HepG2 (cell line): ENCODE data around the gene ALPL. TPM values are rescaled to one million over a fixed set of nuclear protein-coding genes. Genes with fewer than 3 reads are reported as not detected.
A peak's percentile ranks its signal among the peaks of the same experiment; 100 is the strongest.

Experiments
- ATAC-seq: fragments of 200-7000 bp; cut with Tn5 transposase; 3 replicates; pipeline ENCODE4 v1.9.1; 2020; ENCODE audit warnings: mild to moderate bottlenecking, moderate library complexity
- BruUV-seq: library from RNA; stranded (reverse); fragments of 400-500 nt; replicated peaks from 2 replicates; lab custom pipeline; 2021; lab: Mats Ljungman, UMichigan
- CTCF ChIA-PET: fragments of 300-600 bp; formaldehyde crosslinking; extraction: SDS; loops from one replicate; lab custom pipeline; 2021; ENCODE audit warnings: low total read pairs, inconsistent platforms, low intra/inter-chr PET ratio; lab: Yijun Ruan, JAX
- POLR2A ChIA-PET: fragments of 350-600 bp; sonication (Branson Sonifier 250); formaldehyde crosslinking; loops from one replicate; lab custom pipeline; 2020; ENCODE audit warnings: antibody characterized with exemption, inconsistent platforms; lab: Yijun Ruan, JAX
- DNase-seq: peaks from one replicate; pipeline ENCODE4 v3.0.0-alpha.2; 2015; ENCODE audit warnings: low spot score
- FAIRE-seq: peaks from 3 replicates; lab custom pipeline; 2011; peaks lifted over from hg19 to GRCh38; lab: Jason Lieb, UNC
- H2AFZ ChIP-seq: one replicate; pipeline ENCODE4 v1.6.1; 2011; ENCODE audit warnings: low read length, inconsistent platforms
- H3K27ac ChIP-seq: fragments of 300-600 bp; 3 replicates; pipeline ENCODE4 v1.8.0; 2011; ENCODE audit warnings: mixed run types, mild to moderate bottlenecking, mixed read lengths, low read length, inconsistent platforms; ENCODE audit not compliant: insufficient read depth; ENCODE audit errors: extremely low read length
- H3K27me3 ChIP-seq, 2 experiments: fragments of 200-600 bp in 1 of 2; 2 replicates in 1 of 2; 3 replicates in 1 of 2; pipeline versions ENCODE4 v1.6.0 to v1.8.0; 2011; ENCODE audit warnings: low read length in 2 of 2, mild to moderate bottlenecking in 2 of 2, moderate library complexity in 2 of 2, inconsistent platforms in 1 of 2; ENCODE audit not compliant: insufficient read depth in 2 of 2, control insufficient read depth in 1 of 2
- H3K36me3 ChIP-seq, 2 experiments: fragments of 200-600 bp in 1 of 2; replicated peaks in 1 of 2; 2 replicates in 1 of 2; 3 replicates in 1 of 2; pipeline versions ENCODE4 v1.5.1 to v1.8.0; 2011; ENCODE audit warnings: low read length in 2 of 2, inconsistent platforms in 1 of 2; ENCODE audit not compliant: insufficient read depth in 2 of 2, control insufficient read depth in 1 of 2
- H3K4me1 ChIP-seq: 2 replicates; pipeline ENCODE4 v1.5.1; 2012; ENCODE audit warnings: low read length, inconsistent platforms; ENCODE audit not compliant: insufficient read depth
- H3K4me2 ChIP-seq: 2 replicates; pipeline ENCODE4 v1.6.0; 2011; ENCODE audit warnings: low read depth, low read length, inconsistent platforms
- H3K4me3 ChIP-seq, 3 experiments: fragments of 200-600 bp in 1 of 3; sonication (generic), shearing (Covaris generic) in 1 of 3; replicated peaks in 1 of 3; 2 replicates each; pipeline ENCODE4 v1.5.1; 2011 to 2016; ENCODE audit warnings: low read length in 3 of 3, inconsistent platforms in 2 of 3, low read depth in 2 of 3, mild to moderate bottlenecking in 2 of 3, control low read depth in 1 of 3, mixed read lengths in 1 of 3; ENCODE audit not compliant: insufficient read depth in 1 of 3
- H3K79me2 ChIP-seq: one replicate; pipeline ENCODE4 v1.6.1; 2011; ENCODE audit warnings: low read length, inconsistent platforms; ENCODE audit not compliant: insufficient read depth
- H3K9ac ChIP-seq: 2 replicates; pipeline ENCODE4 v1.6.0; 2011; ENCODE audit warnings: mild to moderate bottlenecking, low read depth, low read length, inconsistent platforms; ENCODE audit not compliant: insufficient read depth
- H3K9me3 ChIP-seq: 2 replicates; pipeline ENCODE4 v1.5.1; 2012; ENCODE audit warnings: mild to moderate bottlenecking, low read length
- H4K20me1 ChIP-seq: 2 replicates; pipeline ENCODE4 v1.6.0; 2011; ENCODE audit warnings: inconsistent platforms, mild to moderate bottlenecking, low read length, moderate library complexity; ENCODE audit not compliant: insufficient read depth
- ATF5 ChIP-seq: sonication (generic); formaldehyde crosslinking; IDR thresholded peaks from 2 replicates; pipeline ENCODE4 v1.4.0; 2020; ENCODE audit warnings: mild to moderate bottlenecking, low read depth, missing genetic modification reagents
- GLI4 ChIP-seq: sonication (generic); formaldehyde crosslinking; IDR thresholded peaks from 2 replicates; pipeline ENCODE4 v1.5.1; 2020; ENCODE audit warnings: missing genetic modification reagents, mild to moderate bottlenecking, moderate library complexity, borderline replicate concordance
- KLF9 ChIP-seq: IDR thresholded peaks from 2 replicates; pipeline ENCODE4 v1.6.1; 2016; ENCODE audit warnings: low read depth
- NR3C1 ChIP-seq: sonication (generic); formaldehyde crosslinking; IDR thresholded peaks from 2 replicates; pipeline ENCODE4 v1.4.0; 2020; ENCODE audit warnings: missing genetic modification reagents
- PRDM10 ChIP-seq: sonication (generic); formaldehyde crosslinking; IDR thresholded peaks from 2 replicates; pipeline ENCODE4 v1.4.0; 2020; ENCODE audit warnings: low read depth, missing genetic modification reagents
- SNAPC2 ChIP-seq: sonication (generic); formaldehyde crosslinking; IDR thresholded peaks from 2 replicates; pipeline ENCODE4 v1.8.1; 2022; ENCODE audit warnings: mild to moderate bottlenecking, missing genetic modification reagents
- SNRNP70 ChIP-seq: fragments of 200-400 bp; formaldehyde crosslinking; IDR thresholded peaks from 2 replicates; pipeline ENCODE4 v1.6.1; 2017; ENCODE audit warnings: mild to moderate bottlenecking, low read depth, low read length, moderate library complexity
- SRSF1 ChIP-seq: fragments of 200-400 bp; formaldehyde crosslinking; optimal IDR thresholded peaks from 2 replicates; pipeline ENCODE3; 2017; ENCODE audit warnings: mild to moderate bottlenecking, low read depth, low read length, moderate library complexity
- THYN1 ChIP-seq: sonication (generic); formaldehyde crosslinking; IDR thresholded peaks from 2 replicates; pipeline ENCODE4 v1.8.1; 2023; ENCODE audit warnings: low read depth, mild to moderate bottlenecking, moderate library complexity, missing genetic modification reagents, borderline replicate concordance
- ZBTB1 ChIP-seq: sonication (generic); formaldehyde crosslinking; IDR thresholded peaks from 2 replicates; pipeline ENCODE4 v1.4.0; 2020; ENCODE audit warnings: missing genetic modification reagents, borderline replicate concordance
- ZBTB46 ChIP-seq: sonication (generic); formaldehyde crosslinking; IDR thresholded peaks from 2 replicates; pipeline ENCODE4 v1.4.0; 2020; ENCODE audit warnings: mild to moderate bottlenecking, missing genetic modification reagents, borderline replicate concordance
- ZGPAT ChIP-seq: IDR thresholded peaks from 2 replicates; pipeline ENCODE4 v1.6.1; 2016; ENCODE audit warnings: mild to moderate bottlenecking
- ZNF570 ChIP-seq: sonication (generic); formaldehyde crosslinking; IDR thresholded peaks from 2 replicates; pipeline ENCODE4 v1.4.0; 2020; ENCODE audit warnings: mild to moderate bottlenecking, missing genetic modification reagents, borderline replicate concordance
- ZNF607 ChIP-seq: sonication (generic); formaldehyde crosslinking; IDR thresholded peaks from 2 replicates; pipeline ENCODE4 v1.5.1; 2020; ENCODE audit warnings: missing genetic modification reagents, mild to moderate bottlenecking, borderline replicate concordance
- ZNF740 ChIP-seq: sonication (generic); formaldehyde crosslinking; IDR thresholded peaks from 2 replicates; pipeline ENCODE4 v1.4.0; 2020; ENCODE audit warnings: missing genetic modification reagents
- ZNF776 ChIP-seq: sonication (generic); formaldehyde crosslinking; IDR thresholded peaks from 2 replicates; pipeline ENCODE4 v1.4.0; 2020; ENCODE audit warnings: mild to moderate bottlenecking, missing genetic modification reagents
- ZNF891 ChIP-seq: sonication (generic); formaldehyde crosslinking; IDR thresholded peaks from 2 replicates; pipeline ENCODE4 v1.5.0; 2020; ENCODE audit warnings: mild to moderate bottlenecking, missing genetic modification reagents
- WGBS: methylation state at CpG from one replicate; pipeline ENCODE4 v1.1.6; 2017; ENCODE audit warnings: low lambda C conversion rate; 5-methylcytosine and 5-hydroxymethylcytosine counted together
- in situ Hi-C: cut with HindIII; loops from 2 replicates; pipeline ENCODE4 v1.10.0; 2017; ENCODE audit warnings: low pct_unique_long_range_greater_than_20kb; ENCODE audit not compliant: extremely low pct_ligation_motif_present
- intact Hi-C: fragments of 100-400 bp; cut with micrococcal nuclease; formaldehyde crosslinking; loops from one replicate; pipeline ENCODE4 v1.10.0; 2022; ENCODE audit not compliant: unreplicated experiment
- polyA plus RNA-seq, 8 experiments: library from polyadenylated mRNA; depleted of rRNA in 3 of 8; stranded (reverse) in 7 of 8; unstranded in 1 of 8; fragments of >200 nt; fragmentation: Illumina TruSeq in 4 of 8; extraction: Trizol in 4 of 8; gene quantifications; 2 replicates each; pipeline versions ENCODE4 v1.2.1 to v1.2.3, GENCODE V29; 2011 to 2016; ENCODE audit warnings: low read depth in 4 of 8, missing spikeins in 1 of 8, mixed read lengths in 1 of 8; ENCODE audit not compliant: insufficient read depth in 1 of 8
- total RNA-seq, 5 experiments: library from RNA; depleted of rRNA; stranded (reverse); fragments of >200 nt; fragmentation: Illumina TruSeq; extraction: Trizol; gene quantifications; 2 replicates each; pipeline ENCODE4 v1.2.3, GENCODE V29; 2016; ENCODE audit warnings: low read depth in 1 of 5

Gene ALPL
- total and polyA plus RNA-seq, 2 of the 13 experiments (the other 11 are each of a cell fraction or from before 2014, with no cell fraction given) = 0.12 TPM; not detected in 1

- in situ Hi-C loops = no loop called here
- H3K4me1 ChIP-seq = peaks cover 51% of the 10 kb centered on the region
- ATAC-seq = peak; percentile 56
- H3K79me2 ChIP-seq = no peaks in the 10 kb centered on the region
- peak overlapping the region; percentile 17 for H3K27ac ChIP-seq
- peaks cover 1 to 27% of the 10 kb centered on the region in 2 experiments; a peak in 2 of 5 replicates for H3K27me3 ChIP-seq
- H3K9ac ChIP-seq = 0 out of 2 replicates have a peak overlapping the region, but pooled peaks have one; percentile 12
- ChIA-PET CTCF (no interaction called here), POLR2A (no interaction called here)
- H3K9me3 ChIP-seq = no peaks in the 10 kb centered on the region
- peak; percentile 74 for FAIRE-seq
- intact Hi-C loops = no loop called here
- no peak overlapping the region for H2AFZ ChIP-seq
- H3K4me3 ChIP-seq = peak overlapping the region in 2 of 3 experiments; percentile 9 to 36; a peak in 1 of 6 replicates
- peak; percentile 60 for DNase-seq
- no TSS peak for BruUV-seq
- H3K36me3 ChIP-seq = no peaks in the 10 kb centered on the region
- 1% methylated on average over 7 of the region's 12 CpGs for WGBS
- H4K20me1 ChIP-seq = no peaks in the 10 kb centered on the region; the same call in 1 of the 2 replicates
- peak overlapping the region; percentile 59 for H3K4me2 ChIP-seq
- TF ChIP-seq ZGPAT (CRISPR knock-in tag) (0 out of 2 replicates have a peak, but pooled peaks have one; percentile 11), ZNF607 (CRISPR knock-in tag) (no peak), THYN1 (CRISPR knock-in tag) (no peak), ATF5 (CRISPR knock-in tag) (no peak), ZNF740 (peak; percentile 80), NR3C1 (no peak), ZBTB46 (CRISPR knock-in tag) (no peak), SNAPC2 (no peak), SRSF1 (no peak), ZNF776 (0 out of 2 replicates have a peak, but pooled peaks have one; percentile 23), ZBTB1 (no peak), KLF9 (CRISPR knock-in tag) (no peak), SNRNP70 (no peak), PRDM10 (CRISPR knock-in tag) (peak; percentile 30; the same call in 1 of the 2 replicates), GLI4 (CRISPR knock-in tag) (no peak), ZNF891 (CRISPR knock-in tag) (no peak), ZNF570 (CRISPR knock-in tag) (no peak)
These were observed 28.3 kb downstream of the ALPL start for GRCh38 chr1:21537511-21537931.
